Measurements from ENCODE around the gene PLXNA1. TPM values are rescaled to one million over a fixed set of nuclear protein-coding genes. Genes with fewer than 3 reads are reported as not detected.

The PLXNA1 gene
- total RNA-seq, result 30.3 and 42.1 TPM in 2 replicates

GRCh38 chr3:126982471-126983175 is at the start of gene PLXNA1:
PLXNA1 (plus strand) TSS chr3:126983115; CDS start chr3:126988594, 5,479 bp downstream.

Other genes with a start within 250 kb of the PLXNA1 start
- not detected in 2 replicates for gene PRR23E, start 210.0 kb downstream of the PLXNA1 start, total RNA-seq

Data from smooth muscle cell of bladder (primary cell).